HEK293 (cell line): ENCODE measurements around the gene MAP3K20.
A peak's percentile ranks its signal among the peaks of the same experiment; 100 is the strongest.
"Not testable (repeated sequence)": the region's sequence is repeated elsewhere in the genome, so short reads cannot be mapped to it uniquely, and the experiment has no call there.

Source experiments
- CTCF ChIA-PET: fragments of 350-600 bp; formaldehyde crosslinking; extraction: SDS; loops from one replicate; lab custom pipeline; 2021; ENCODE audit warnings: antibody characterized with exemption; lab: Yijun Ruan, JAX
- POLR2A ChIA-PET: fragments of 300-600 bp; formaldehyde crosslinking; extraction: SDS; loops from one replicate; lab custom pipeline; 2020; ENCODE audit warnings: antibody characterized with exemption, inconsistent platforms; lab: Yijun Ruan, JAX
- H3K27ac ChIP-seq: fragments of 200-500 bp; sonication (Bioruptor generic); 2 replicates; pipeline ENCODE4 v1.5.1; 2014; ENCODE audit warnings: low read depth, low read length, control low read depth, inconsistent platforms; ENCODE audit errors: extremely low read depth
- H3K36me3 ChIP-seq, 2 experiments: fragments of 200-500 bp in 1 of 2; sonication (Bioruptor generic) in 1 of 2; 1 replicate in 1 of 2; 2 replicates in 1 of 2; pipeline ENCODE4 v1.5.1; 2014 to 2017; ENCODE audit warnings: inconsistent platforms in 2 of 2, low read length in 2 of 2; ENCODE audit not compliant: control insufficient read depth in 2 of 2, insufficient read depth in 1 of 2
- H3K4me1 ChIP-seq: fragments of 200-500 bp; sonication (Bioruptor generic); 2 replicates; pipeline ENCODE4 v1.5.1; 2014; ENCODE audit warnings: mild to moderate bottlenecking, low read length, inconsistent platforms; ENCODE audit not compliant: control insufficient read depth, insufficient read depth
- H3K4me3 ChIP-seq: 2 replicates; pipeline ENCODE4 v1.5.1; 2011; ENCODE audit warnings: low read depth, mild to moderate bottlenecking, control low read depth, low read length, moderate library complexity
- H3K9me3 ChIP-seq: fragments of 200-500 bp; sonication (Bioruptor generic); 2 replicates; pipeline ENCODE4 v1.5.1; 2014; ENCODE audit warnings: low read depth, low read length, inconsistent platforms; ENCODE audit not compliant: control insufficient read depth, insufficient read depth
- GLI4 ChIP-seq: fragments of 450-650 bp; formaldehyde crosslinking; IDR thresholded peaks from 2 replicates; pipeline ENCODE4 v1.5.1; 2016; ENCODE audit warnings: missing biosample characterization, missing genetic modification characterization
- PRDM1 ChIP-seq: fragments of 450-650 bp; formaldehyde crosslinking; IDR thresholded peaks from 2 replicates; pipeline ENCODE4; 2016; ENCODE audit warnings: missing biosample characterization, missing genetic modification characterization
- TRIM28 ChIP-seq: IDR thresholded peaks from 2 replicates; pipeline ENCODE4 v1.6.1; 2011; ENCODE audit warnings: low read length, control low read depth, borderline replicate concordance
- ZFHX2 ChIP-seq: fragments of 450-650 bp; formaldehyde crosslinking; conservative IDR thresholded peaks from 2 replicates; pipeline ENCODE4 v1.5.1; 2016; ENCODE audit warnings: missing biosample characterization, missing genetic modification characterization
- ZIC2 ChIP-seq: fragments of 450-650 bp; formaldehyde crosslinking; IDR thresholded peaks from 2 replicates; pipeline ENCODE4 v1.5.1; 2016; ENCODE audit warnings: missing biosample characterization, missing genetic modification characterization
- ZNF114 ChIP-seq: fragments of 450-650 bp; formaldehyde crosslinking; IDR thresholded peaks from 2 replicates; pipeline ENCODE4 v1.5.0; 2017; ENCODE audit warnings: missing biosample characterization, missing genetic modification characterization
- ZNF24 ChIP-seq: fragments of 450-650 bp; formaldehyde crosslinking; IDR thresholded peaks from 2 replicates; pipeline ENCODE4 v1.5.1; 2016; ENCODE audit warnings: missing biosample characterization, missing genetic modification characterization
- ZNF341 ChIP-seq: fragments of 450-650 bp; formaldehyde crosslinking; IDR thresholded peaks from 2 replicates; pipeline ENCODE4; 2016; ENCODE audit warnings: low read depth, missing biosample characterization, missing genetic modification characterization
- ZNF404 ChIP-seq: fragments of 450-650 bp; formaldehyde crosslinking; IDR thresholded peaks from 2 replicates; pipeline ENCODE4 v1.5.1; 2017; ENCODE audit warnings: missing biosample characterization, missing genetic modification characterization
- ZNF624 ChIP-seq: fragments of 450-650 bp; formaldehyde crosslinking; IDR thresholded peaks from 2 replicates; pipeline ENCODE4 v1.5.1; 2017; ENCODE audit warnings: missing biosample characterization, missing genetic modification characterization
- ZNF768 ChIP-seq: fragments of 450-650 bp; formaldehyde crosslinking; IDR thresholded peaks from 2 replicates; pipeline ENCODE4 v1.5.1; 2018; ENCODE audit warnings: missing biosample characterization, mild to moderate bottlenecking, missing genetic modification characterization
- ZSCAN30 ChIP-seq: fragments of 450-650 bp; IDR thresholded peaks from 2 replicates; pipeline ENCODE4 v1.5.1; 2018; ENCODE audit warnings: missing biosample characterization, mild to moderate bottlenecking, missing genetic modification characterization, moderate library complexity
- TF ChIP-seq, protein P1 (sequence below): fragments of 450-650 bp; formaldehyde crosslinking; IDR thresholded peaks from 2 replicates; pipeline ENCODE4 v1.5.0; 2017; ENCODE audit warnings: missing biosample characterization, missing genetic modification characterization, borderline replicate concordance
- TF ChIP-seq, protein P2 (sequence below): fragments of 450-650 bp; formaldehyde crosslinking; IDR thresholded peaks from 2 replicates; pipeline ENCODE4 v1.5.1; 2016; ENCODE audit warnings: missing biosample characterization, missing genetic modification characterization
- TF ChIP-seq, protein P3 (sequence below): fragments of 450-650 bp; formaldehyde crosslinking; IDR thresholded peaks from 2 replicates; pipeline ENCODE4 v1.5.1; 2016; ENCODE audit warnings: missing biosample characterization, missing genetic modification characterization

MAP3K20 gene

DNA sequence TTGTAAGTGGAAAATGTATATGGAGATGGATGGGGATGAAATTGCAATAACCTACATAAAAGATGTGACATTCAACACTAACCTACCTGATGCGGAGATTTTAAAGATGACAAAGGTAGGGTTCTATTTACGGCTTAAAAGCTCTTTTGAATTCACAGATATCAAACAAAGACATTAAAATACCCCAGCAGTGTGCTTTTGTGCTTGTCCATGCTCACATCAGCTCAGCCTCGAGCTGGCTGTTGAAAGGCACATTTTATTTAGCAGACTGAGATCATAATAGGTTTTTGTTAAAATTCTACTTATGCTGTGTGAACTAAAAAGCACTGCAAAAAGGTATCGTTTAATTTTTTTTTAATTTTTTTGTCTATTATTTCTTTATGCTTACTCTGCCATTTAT is 183.1 kb downstream of the MAP3K20 start (continued):
- TF ChIP-seq ZNF341 (tag by site-specific recombination) (no peak), ZSCAN30 (tag by site-specific recombination) (no peak), ZNF24 (tag by site-specific recombination) (no peak), ZFHX2 (no peak), ZNF404 (no peak)
- TF ChIP-seq, protein P1, sequence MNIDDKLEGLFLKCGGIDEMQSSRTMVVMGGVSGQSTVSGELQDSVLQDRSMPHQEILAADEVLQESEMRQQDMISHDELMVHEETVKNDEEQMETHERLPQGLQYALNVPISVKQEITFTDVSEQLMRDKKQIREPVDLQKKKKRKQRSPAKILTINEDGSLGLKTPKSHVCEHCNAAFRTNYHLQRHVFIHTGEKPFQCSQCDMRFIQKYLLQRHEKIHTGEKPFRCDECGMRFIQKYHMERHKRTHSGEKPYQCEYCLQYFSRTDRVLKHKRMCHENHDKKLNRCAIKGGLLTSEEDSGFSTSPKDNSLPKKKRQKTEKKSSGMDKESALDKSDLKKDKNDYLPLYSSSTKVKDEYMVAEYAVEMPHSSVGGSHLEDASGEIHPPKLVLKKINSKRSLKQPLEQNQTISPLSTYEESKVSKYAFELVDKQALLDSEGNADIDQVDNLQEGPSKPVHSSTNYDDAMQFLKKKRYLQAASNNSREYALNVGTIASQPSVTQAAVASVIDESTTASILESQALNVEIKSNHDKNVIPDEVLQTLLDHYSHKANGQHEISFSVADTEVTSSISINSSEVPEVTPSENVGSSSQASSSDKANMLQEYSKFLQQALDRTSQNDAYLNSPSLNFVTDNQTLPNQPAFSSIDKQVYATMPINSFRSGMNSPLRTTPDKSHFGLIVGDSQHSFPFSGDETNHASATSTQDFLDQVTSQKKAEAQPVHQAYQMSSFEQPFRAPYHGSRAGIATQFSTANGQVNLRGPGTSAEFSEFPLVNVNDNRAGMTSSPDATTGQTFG (tag by site-specific recombination) = no peak

DNA sequence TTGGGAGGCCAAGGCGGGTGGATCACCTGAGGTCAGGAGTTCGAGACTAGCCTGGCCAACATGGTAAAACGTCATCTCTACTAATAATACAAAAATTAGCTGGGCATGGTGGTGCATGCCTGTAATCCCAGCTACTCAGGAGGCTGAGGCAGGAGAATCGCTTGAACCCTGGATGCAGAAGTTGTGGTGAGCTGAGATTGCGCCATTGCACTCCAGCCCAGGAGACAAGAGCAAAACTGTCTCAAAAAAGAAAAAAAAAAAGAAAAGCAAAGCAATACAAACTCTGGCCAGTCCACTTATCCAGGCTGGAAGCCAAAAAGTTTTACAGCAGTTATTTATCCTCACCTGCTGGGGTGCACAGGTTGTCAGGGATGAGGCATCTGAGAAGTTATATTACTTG is 186.7 kb downstream of the MAP3K20 start:
- H3K27ac ChIP-seq, H3K9me3 ChIP-seq, H3K4me3 ChIP-seq, POLR2A ChIA-PET, H3K4me1 ChIP-seq: not testable (repeated sequence)
- H3K36me3 ChIP-seq = peaks cover 4 to 24% of the 10 kb centered on the region in 2 experiments; a peak in 1 of 3 replicates
- CTCF ChIA-PET = interaction anchor here (1.2 kb wide), 1 partner anchor 24 kb away, joined by 4 read pairs; no protein-coding TSS in a partner anchor

DNA sequence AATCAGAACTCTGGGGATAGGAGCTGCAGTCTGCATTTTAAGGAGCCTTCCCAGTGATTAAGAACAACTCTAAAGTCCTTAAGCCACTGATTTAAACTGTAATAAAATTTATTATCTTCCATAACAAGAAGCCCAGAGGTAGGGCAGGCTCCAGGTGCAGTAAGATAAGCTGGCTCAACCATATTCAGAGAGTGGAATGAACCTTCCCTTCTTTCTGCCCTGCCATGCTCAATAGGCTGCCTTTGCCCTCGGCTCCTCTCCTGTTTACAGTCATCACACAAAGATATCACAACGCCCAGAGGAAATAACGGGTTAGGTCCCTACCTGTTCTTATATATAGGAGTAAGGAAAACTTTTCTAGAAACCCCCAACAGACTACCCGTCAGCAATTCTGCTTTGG is 188.5 kb downstream of the MAP3K20 start:
- Histone ChIP-seq H3K4me1 (no peaks in the 10 kb centered on the region), H3K4me3 (no peak overlapping the region), H3K36me3 (peaks cover 4 to 23% of the 10 kb centered on the region in 2 experiments; a peak in 1 of 3 replicates), H3K27ac (no peak overlapping the region), H3K9me3 (no peaks in the 10 kb centered on the region)
- TF ChIP-seq ZIC2 = no peak
- no peak for TF ChIP-seq PRDM1
- ChIA-PET CTCF (no interaction called here), POLR2A (no interaction called here)

DNA sequence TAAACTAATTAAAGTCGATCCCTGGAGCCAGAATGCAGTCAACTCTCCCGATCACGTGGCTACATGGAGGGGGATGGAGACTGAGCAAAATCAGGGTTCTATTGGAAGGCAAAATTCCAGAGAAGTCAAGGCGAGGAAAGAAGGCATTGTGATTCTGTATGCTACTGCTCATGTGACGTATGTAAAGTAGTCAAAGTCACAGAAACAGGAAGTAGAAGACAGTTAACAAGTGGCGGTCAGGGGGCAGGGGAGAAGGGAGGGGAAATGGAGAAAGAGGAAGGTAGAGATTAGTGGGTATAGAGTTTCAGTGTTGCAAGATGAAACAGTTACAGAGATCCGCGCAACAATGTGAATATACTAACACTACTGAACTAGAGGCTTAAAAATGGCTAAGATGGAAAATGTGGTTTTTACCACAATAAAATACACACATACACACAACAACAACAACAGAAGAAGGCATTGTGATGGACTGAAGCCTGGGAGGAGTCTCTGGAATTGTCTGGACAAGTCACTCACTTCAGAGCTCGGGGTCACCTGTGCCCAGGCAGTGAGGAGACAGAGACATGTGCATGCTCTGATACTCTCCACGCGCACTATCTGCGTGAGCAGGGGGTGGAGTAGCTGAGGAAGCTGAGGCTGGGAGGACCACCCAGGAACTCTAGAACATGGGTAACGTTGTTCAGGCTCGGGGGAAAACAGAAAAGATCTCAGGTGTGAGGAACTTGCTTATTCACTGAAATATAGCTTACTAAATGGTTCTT is 189.1 kb downstream of the MAP3K20 start:
- Histone ChIP-seq H3K4me3 (no peak overlapping the region), H3K9me3 (no peaks in the 10 kb centered on the region), H3K27ac (no peak overlapping the region), H3K36me3 (peaks cover 4 to 17% of the 10 kb centered on the region in 2 experiments; a peak in 1 of 3 replicates), H3K4me1 (no peaks in the 10 kb centered on the region)
- CTCF ChIA-PET = no interaction called here
- POLR2A ChIA-PET = no interaction called here
- TF ChIP-seq ZNF624 (tag by site-specific recombination) (no peak), GLI4 (no peak), ZNF768 (tag by site-specific recombination) (no peak), ZNF114 (tag by site-specific recombination) (no peak), TRIM28 (peak; percentile 91)
- TF ChIP-seq, protein P2, sequence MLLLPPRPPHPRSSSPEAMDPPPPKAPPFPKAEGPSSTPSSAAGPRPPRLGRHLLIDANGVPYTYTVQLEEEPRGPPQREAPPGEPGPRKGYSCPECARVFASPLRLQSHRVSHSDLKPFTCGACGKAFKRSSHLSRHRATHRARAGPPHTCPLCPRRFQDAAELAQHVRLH (tag by site-specific recombination) = no peak
- TF ChIP-seq, protein P3, sequence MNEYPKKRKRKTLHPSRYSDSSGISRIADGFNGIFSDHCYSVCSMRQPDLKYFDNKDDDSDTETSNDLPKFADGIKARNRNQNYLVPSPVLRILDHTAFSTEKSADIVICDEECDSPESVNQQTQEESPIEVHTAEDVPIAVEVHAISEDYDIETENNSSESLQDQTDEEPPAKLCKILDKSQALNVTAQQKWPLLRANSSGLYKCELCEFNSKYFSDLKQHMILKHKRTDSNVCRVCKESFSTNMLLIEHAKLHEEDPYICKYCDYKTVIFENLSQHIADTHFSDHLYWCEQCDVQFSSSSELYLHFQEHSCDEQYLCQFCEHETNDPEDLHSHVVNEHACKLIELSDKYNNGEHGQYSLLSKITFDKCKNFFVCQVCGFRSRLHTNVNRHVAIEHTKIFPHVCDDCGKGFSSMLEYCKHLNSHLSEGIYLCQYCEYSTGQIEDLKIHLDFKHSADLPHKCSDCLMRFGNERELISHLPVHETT (tag by site-specific recombination) = no peak
